Measurements from ENCODE around the gene PTH.

The PTH gene

GRCh38 chr11:13495929-13496328 is at the start of gene PTH:
Gene PTH (minus strand): TSS chr11:13495997. CDS start chr11:13492855, 3,142 bp downstream.
- DNase-seq = no peak

- no peak for DNase-seq
Observed at GRCh38 chr11:13538044-13538443, 42.2 kb upstream of the PTH start.

DNA sequence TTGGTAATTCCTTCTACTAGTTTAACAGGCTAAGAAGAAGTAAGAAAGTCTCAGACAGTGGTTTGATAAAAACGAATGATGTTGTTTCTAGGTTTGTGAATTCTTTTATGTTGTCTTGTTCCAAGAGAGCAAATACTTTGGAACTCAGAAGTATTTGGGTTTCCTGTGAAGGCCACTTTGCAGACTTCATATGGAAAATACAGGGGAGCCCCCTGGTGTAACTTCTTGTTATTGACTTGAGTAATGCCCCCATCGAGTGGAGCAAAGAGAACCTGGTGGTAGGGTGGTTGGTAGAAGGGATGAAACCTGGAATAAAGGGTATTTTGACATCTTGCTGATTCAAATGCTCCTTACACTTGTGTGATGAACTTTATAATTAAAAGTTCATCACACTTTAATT is 40.0 kb upstream of the PTH start:
- DNase-seq = no peak

- no peak for DNase-seq
Observed at GRCh38 chr11:13534358-13534757, 38.6 kb upstream of the PTH start.

- DNase-seq = no peak
Observed at GRCh38 chr11:13525257-13525656, 29.5 kb upstream of the PTH start.

GRCh38 chr11:13503393-13503792 is 7.6 kb upstream of the PTH start:
- no peak for DNase-seq

GRCh38 chr11:13502492-13502891 is 6.7 kb upstream of the PTH start:
- DNase-seq = no peak

DNA sequence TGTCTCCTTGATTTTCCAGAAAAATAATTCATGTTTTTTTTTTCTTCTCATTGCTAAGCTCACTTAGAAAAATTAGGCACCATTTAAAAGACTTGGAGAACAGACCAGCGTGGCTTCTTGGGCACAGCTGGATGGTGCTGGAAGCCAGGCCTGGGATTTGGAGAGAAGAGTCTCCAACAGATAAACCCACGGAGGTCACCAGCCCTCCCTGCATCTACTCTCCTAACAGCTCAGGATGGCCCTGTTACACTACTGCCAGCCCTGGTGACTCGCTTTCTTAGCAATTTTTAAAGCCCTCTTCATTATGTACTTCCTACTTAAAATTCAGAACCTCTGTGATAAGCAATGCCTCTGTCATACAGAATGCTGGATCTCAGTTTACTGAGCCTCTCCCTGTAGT is 1.7 kb downstream of the PTH start:
- no peak for DNase-seq

GRCh38 chr11:13487661-13488030 is 8.2 kb downstream of the PTH start:
- no peak for DNase-seq

GRCh38 chr11:13486926-13487660 is 8.7 kb downstream of the PTH start:
- peak; percentile 24 for DNase-seq

GRCh38 chr11:13480198-13480597 is 15.6 kb downstream of the PTH start:
- DNase-seq = no peak

GRCh38 chr11:13479688-13480087 is 16.1 kb downstream of the PTH start:
- DNase-seq = no peak

- DNase-seq = no peak
Observed at GRCh38 chr11:13475091-13475490, 20.7 kb downstream of the PTH start.

DNA sequence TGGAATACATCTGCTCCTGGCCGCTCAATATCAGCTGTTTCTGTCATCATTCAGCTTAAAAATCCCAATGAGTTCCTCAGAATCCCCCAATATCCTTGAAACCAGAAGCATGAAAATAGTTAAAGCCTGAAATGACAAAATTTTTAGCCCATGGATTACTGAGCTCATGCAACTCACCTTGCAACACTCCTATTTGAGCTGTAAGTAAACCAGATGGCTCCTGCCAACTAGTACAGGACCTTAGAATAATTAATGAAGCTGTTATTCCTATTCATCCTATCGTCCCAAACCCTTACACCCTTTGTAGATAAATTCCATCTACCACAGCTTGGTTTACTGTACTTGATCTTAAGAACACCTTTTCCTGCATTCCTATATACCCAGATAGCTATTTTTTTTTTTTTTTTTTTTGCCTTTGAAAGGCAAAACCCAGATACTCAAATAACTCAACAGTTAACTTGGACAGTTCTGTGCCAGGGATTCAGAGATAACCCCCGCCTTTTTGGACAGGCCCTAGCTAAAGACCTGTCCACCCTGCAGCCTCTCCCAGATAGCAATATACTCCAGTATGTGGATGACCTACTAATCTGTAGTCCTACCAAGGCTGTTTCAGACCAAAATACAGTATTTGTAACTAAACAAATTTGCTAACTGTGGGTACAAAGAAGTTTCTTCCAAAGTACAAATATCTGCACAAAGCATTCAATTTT is 22.6 kb downstream of the PTH start:
- DNase-seq = no peak

DNA sequence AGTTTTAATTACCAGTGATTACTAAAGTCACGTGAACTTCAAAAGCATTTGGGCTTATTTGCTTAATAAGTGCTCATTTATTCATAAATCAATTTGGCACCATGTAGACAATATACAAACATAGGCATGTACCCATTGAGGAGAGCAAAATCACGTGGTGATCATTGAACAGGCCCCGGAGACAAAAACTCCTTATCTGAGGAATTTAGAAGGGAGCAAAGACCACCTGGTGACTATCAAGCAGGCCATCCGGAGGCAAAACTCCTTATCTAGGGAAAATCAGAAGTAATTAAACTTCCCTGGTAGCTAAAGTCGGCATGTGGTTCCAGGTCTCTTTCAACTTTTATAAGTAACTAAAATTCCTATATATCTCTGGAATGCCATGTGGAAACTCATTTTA is 27.0 kb downstream of the PTH start:
- no peak for DNase-seq

GRCh38 chr11:13465909-13466371 is 29.9 kb downstream of the PTH start:
- peak; percentile 64 for DNase-seq

DNA sequence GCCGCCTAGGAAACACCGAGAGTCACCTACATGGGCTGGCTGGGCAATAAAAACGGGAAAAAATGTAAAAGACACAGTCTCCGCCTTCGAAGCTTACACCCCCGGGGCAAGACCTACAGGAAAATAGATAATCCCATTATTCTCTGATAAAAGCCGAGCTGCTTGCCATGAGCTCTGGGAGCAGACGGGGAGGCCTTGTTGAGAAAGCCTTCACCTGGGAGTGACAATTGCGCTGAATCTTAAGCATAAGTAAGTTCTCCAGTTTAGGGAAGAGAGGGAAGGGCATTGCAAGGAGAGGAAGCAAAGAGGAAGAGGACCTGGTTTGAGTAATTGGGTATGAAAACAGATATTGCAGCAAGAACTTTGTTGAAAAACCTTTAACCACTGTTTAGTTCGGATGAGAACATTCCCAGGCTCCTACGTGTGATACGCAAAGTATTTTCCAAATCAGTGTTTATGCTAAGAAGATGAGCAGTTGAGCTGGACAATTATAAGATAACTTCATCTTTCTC is 32.0 kb downstream of the PTH start:
- DNase-seq = no peak

DNA sequence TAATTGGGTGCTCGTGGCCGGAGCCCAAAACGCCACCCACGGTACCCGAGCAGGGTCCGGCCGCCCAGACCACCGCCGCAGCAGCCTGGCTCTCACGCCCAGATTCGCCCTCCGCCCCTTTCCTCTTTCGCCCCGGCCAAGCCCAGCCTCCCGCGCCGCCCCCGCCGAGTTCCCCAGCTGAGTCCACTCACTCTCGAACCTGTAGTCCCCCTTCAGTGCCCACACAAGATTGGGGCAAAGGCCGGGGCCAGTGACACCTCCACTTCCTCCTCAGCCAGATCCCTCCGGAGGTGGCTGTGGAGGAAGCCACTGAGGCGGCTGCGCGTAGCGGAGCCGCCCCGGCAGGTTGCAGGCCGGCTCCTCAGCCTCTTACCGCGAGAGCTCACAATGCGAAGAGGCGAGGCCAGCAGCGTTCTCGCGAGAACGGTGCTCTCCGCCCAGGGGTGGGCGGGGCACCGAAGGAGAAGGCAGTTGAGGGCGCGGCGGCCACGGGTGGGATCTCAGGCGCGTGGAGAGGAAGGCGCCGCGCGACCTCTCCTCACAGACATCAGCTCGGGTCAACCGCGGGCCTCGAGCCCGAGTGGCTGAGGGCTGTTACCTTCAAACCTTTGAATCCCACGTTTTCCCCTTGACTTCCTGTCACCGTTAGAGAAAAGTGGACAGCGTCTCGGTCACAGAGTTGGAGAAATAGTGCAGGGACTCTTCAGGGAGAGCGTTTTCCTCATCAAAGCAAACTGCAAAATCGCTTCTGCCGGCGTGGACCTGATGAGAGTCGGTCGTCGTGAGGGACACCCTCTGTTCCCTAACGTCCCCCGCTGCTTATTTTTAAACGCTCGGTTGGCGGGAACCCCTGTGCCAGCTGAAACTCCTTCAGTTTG is 32.7 kb downstream of the PTH start, which contains the start of gene BTBD10:
Gene BTBD10 (minus strand): TSS at position 322 of the 878 bp plus-strand sequence. CDS start 18,098 bp downstream, outside the sequence.
- DNase-seq = peak; percentile 98

DNA sequence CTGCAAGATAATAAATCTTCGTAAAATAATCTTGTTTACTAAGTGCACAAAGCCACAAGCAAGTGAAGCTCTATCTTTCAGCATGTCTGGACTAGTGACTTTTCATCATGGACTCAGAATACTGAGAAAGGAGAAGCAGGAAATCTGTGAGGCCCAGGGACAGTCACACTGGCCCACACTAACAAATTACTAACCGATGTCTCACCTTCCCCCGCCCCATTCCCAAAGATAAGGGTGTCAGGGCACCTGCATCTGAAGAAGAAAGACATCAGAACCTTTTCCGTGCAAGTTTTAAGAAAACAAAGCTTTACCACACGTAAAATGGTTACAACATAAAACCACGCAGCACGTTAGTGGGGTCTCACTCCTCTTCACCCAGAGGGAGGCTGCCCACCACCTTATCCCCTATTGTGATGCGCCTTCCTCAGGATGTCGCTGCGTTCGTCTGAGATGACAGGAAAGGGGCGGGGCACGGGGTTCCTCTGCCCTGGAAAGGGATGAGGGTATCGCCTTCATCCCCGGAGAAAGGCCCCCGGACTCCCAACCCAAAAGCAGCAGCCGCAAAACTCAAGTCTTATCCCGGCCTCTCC is 33.4 kb downstream of the PTH start:
- peak; percentile 90 for DNase-seq

GRCh38 chr11:13461291-13461690 is 34.5 kb downstream of the PTH start:
- no peak for DNase-seq

- no peak for DNase-seq
Observed at GRCh38 chr11:13450832-13451397, 44.9 kb downstream of the PTH start.

DNA sequence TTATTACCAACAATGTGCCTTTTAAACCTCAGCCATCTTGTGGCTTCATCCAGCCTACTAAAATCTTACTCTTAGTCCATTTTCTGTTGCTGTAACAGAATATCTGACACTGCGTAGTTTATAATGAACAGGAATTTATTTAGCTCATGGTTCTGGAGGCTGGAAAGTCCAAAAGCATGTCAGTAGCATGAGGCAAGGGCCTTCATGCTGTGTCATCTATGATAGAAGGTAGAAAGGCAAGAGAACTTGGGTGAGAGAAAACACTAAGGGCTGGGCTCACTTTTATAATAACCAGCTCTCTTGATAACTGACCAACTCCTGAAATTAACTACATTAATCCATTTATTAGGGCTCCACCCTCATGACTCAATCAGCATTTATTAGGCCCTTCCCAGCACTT is 46.3 kb downstream of the PTH start:
- DNase-seq = no peak
